GM12892 (cell line): ENCODE results near the gene P2RX3.

Source experiments
- POLR2A ChIP-seq: IDR thresholded peaks from 2 replicates; pipeline ENCODE4 v1.6.1; 2011; ENCODE audit warnings: low read depth, low read length, control low read depth
- POLR2AphosphoS5 ChIP-seq: IDR thresholded peaks from 2 replicates; pipeline ENCODE4 v1.6.1; 2011; ENCODE audit warnings: low read depth, low read length, control low read depth
- TAF1 ChIP-seq: IDR thresholded peaks from 2 replicates; pipeline ENCODE4 v1.6.1; 2011; ENCODE audit warnings: low read depth, mild to moderate bottlenecking, control low read depth, low read length, borderline replicate concordance

DNA sequence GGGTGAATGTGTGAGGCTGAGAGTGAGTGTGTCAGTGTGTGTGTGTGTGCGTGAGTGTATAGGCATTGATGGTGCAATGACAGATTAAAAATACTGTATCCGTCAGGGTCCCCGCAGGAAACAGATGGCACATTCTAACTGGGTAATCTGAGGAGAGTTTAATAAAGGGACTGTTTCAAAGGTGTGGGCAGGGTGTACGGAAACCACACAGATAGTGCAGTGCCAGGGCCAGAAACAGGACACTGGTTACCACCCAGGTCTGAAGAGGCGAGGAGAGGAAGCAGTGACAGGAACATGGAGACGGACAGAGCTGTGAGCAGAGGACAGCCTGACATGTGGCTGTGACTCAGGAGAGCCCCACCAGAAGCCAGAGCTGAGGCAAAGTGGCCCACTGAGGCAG lies 16.5 kb downstream of the P2RX3 start:
- no peak for TF ChIP-seq POLR2A
- no peak for TF ChIP-seq POLR2AphosphoS5
- no peak for TF ChIP-seq TAF1
